Adrenal gland (tissue), 12 donors: ENCODE measurements around the gene MOB1A. TPM values are rescaled to one million over a fixed set of nuclear protein-coding genes. Genes with fewer than 3 reads are reported as not detected.

Source experiments
- DNase-seq, 7 donors: peaks; one replicate each; pipeline ENCODE4 v3.0.0-alpha.2; 2019 to 2020
- H3K27ac ChIP-seq, 5 donors: fragments of 200-600 bp; sonication (generic) in 4 of 5; 1 replicate in 3 of 5; 2 replicates in 2 of 5; pipeline versions ENCODE4 v1.5.1 to v1.8.0; 2016 to 2020; ENCODE audit warnings: mild to moderate bottlenecking in 1 of 5
- H3K27me3 ChIP-seq: fragments of 200-600 bp; 2 replicates; pipeline ENCODE4 v1.8.0; 2021
- H3K36me3 ChIP-seq, 2 donors: fragments of 200-600 bp; replicated peaks in 1 of 2; 1 replicate in 1 of 2; 2 replicates in 1 of 2; pipeline versions ENCODE4 v1.5.1 to v1.8.0; 2018 to 2022
- H3K4me1 ChIP-seq, 2 donors: fragments of 200-600 bp; replicated peaks in 1 of 2; 1 replicate in 1 of 2; 2 replicates in 1 of 2; pipeline versions ENCODE4 v1.5.1 to v1.8.0; 2018 to 2021
- H3K4me3 ChIP-seq, 4 donors: fragments of 200-600 bp; sonication (generic) in 3 of 4; one replicate each; pipeline ENCODE4 v1.5.1; 2016 to 2018
- H3K9me3 ChIP-seq, 3 donors: fragments of 200-600 bp; sonication (generic) in 1 of 3; replicated peaks in 1 of 3; 1 replicate in 2 of 3; 2 replicates in 1 of 3; pipeline versions ENCODE4 v1.5.1 to v1.8.0; 2016 to 2021
- POLR2A ChIP-seq, 2 donors: fragments of 450-650 bp; IDR thresholded peaks; one replicate each; pipeline ENCODE4 v1.6.1; 2017; ENCODE audit warnings: antibody characterized with exemption in 2 of 2, mild to moderate bottlenecking in 2 of 2, moderate library complexity in 1 of 2
- WGBS, 4 donors: extraction: QIAGEN DNeasy Blood & Tissue Kit in 2 of 4; methylation state at CpG; one replicate each; pipeline versions ENCODE4 v1.1.5 to v1.1.7; 2013 to 2017; 5-methylcytosine and 5-hydroxymethylcytosine counted together
- intact Hi-C, 2 donors: fragments of 100-400 bp; cut with DNase I; formaldehyde crosslinking; loops; one replicate each; pipeline versions ENCODE4 v1.14.1 to v1.15.0; 2022 to 2023
- polyA plus RNA-seq, 3 donors: library from polyadenylated mRNA; stranded (reverse); fragments of 200-250 nt in 2 of 3; fragments of 350-450 nt in 1 of 3; fragmentation: Illumina TruSeq in 1 of 3; extraction: RNeasy Lipid Tissue Mini Kit (QIAGEN cat#74804) in 1 of 3; gene quantifications; one replicate each; pipeline ENCODE4 v1.2.3, GENCODE V29; 2013 to 2014
- total RNA-seq, 9 donors: library from RNA; depleted of rRNA in 4 of 9; stranded (reverse); fragments of >200 nt in 4 of 9; fragments of 120-200 nt in 1 of 9; fragmentation: NEBNext Ultra II Directional in 1 of 9; extraction: Animal tissue kit (Norgen Biotek cat#: 25700) in 1 of 9; gene quantifications; one replicate each; pipeline versions ENCODE4 v1.1.0 to v1.2.4, GENCODE V29; 2013 to 2023
- TF ChIP-seq, protein P1 (sequence below), 6 experiments: fragments of 450-650 bp in 4 of 6; fragments of 200-600 bp in 2 of 6; sonication (generic) in 1 of 6; IDR thresholded peaks; 1 replicate in 5 of 6; 2 replicates in 1 of 6; pipeline versions ENCODE4 v1.5.1 to v1.8.0; 2016 to 2021; ENCODE audit warnings: antibody characterized with exemption in 6 of 6, mild to moderate bottlenecking in 2 of 6, moderate library complexity in 1 of 6
- donor health status: healthy with polysubstance abuse.
- donor health status: Bipolar disorder and iron deficiency.
- donor health status: DM: yes; HTN: yes; CAD: no.
- donor health status: DM: no; HTN: no; CAD: no.
- donor health status: DM: no; HTN: no; CAD: no.
- donor health status: DM: yes; HTN: yes; CAD: no.

The MOB1A gene
- total and polyA plus RNA-seq, 12 donors: 15.9 to 103 (median 74.7) TPM

GRCh38 chr2:74225698-74226459 is 47.2 kb upstream of the MOB1A start:
- H3K27ac ChIP-seq: no peak overlapping the region
- H3K4me1 ChIP-seq: no peaks in the 10 kb centered on the region
- H3K27me3 ChIP-seq: no peaks in the 10 kb centered on the region
- no peaks in the 10 kb centered on the region for H3K9me3 ChIP-seq
- H3K36me3 ChIP-seq: no peaks in the 10 kb centered on the region
- H3K4me3 ChIP-seq: no peak overlapping the region
- no peak for DNase-seq
- 79 to 86% (median 84%) methylated on average over 4 of the region's 4 CpGs for WGBS, 4 donors
- no peak for TF ChIP-seq POLR2A (IDR thresholded peaks at IDR 0.05)
- TF ChIP-seq, protein P1, sequence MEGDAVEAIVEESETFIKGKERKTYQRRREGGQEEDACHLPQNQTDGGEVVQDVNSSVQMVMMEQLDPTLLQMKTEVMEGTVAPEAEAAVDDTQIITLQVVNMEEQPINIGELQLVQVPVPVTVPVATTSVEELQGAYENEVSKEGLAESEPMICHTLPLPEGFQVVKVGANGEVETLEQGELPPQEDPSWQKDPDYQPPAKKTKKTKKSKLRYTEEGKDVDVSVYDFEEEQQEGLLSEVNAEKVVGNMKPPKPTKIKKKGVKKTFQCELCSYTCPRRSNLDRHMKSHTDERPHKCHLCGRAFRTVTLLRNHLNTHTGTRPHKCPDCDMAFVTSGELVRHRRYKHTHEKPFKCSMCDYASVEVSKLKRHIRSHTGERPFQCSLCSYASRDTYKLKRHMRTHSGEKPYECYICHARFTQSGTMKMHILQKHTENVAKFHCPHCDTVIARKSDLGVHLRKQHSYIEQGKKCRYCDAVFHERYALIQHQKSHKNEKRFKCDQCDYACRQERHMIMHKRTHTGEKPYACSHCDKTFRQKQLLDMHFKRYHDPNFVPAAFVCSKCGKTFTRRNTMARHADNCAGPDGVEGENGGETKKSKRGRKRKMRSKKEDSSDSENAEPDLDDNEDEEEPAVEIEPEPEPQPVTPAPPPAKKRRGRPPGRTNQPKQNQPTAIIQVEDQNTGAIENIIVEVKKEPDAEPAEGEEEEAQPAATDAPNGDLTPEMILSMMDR (IDR thresholded peaks at IDR 0.05): no peak
- intact Hi-C loops: no loop called here

- Histone ChIP-seq H3K36me3 (no peaks in the 10 kb centered on the region), H3K27ac (no peak overlapping the region), H3K4me3 (no peak overlapping the region), H3K27me3 (no peaks in the 10 kb centered on the region), H3K9me3 (no peaks in the 10 kb centered on the region), H3K4me1 (no peaks in the 10 kb centered on the region)
- 92 to 95% (median 94%) methylated on average over 7 to 8 of the region's 8 CpGs for WGBS, 4 donors
- intact Hi-C loops: no loop called here
- no peak for DNase-seq
- TF ChIP-seq POLR2A (IDR thresholded peaks at IDR 0.05): no peak
- TF ChIP-seq, protein P1 (IDR thresholded peaks at IDR 0.05): no peak
Measured at GRCh38 chr2:74223941-74224770, 45.5 kb upstream of the MOB1A start.

DNA sequence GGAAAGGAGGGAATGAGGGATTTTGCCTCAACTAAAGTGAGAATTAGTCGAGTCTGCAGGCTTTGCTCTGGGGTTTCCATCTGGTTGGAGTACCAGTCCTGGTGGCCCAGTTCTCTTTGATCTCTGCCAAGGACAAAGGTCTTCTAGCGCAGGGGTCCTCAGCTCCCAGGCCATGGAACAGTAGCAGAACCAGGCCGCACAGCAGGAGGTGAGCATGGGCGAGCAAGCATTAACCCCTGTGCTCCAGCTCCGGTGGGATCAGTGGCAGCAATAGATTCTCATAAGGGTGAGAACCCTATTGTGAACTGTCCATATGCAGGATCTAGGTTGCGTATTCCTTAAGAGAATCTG is 43.6 kb upstream of the MOB1A start:
- H3K9me3 ChIP-seq: no peaks in the 10 kb centered on the region

More for the DNA sequence above, 43.6 kb upstream of the MOB1A start:
- intact Hi-C loops: no loop called here
- no peak overlapping the region for H3K4me3 ChIP-seq
- TF ChIP-seq, protein P1 (IDR thresholded peaks at IDR 0.05): no peak
- no peak for TF ChIP-seq POLR2A (IDR thresholded peaks at IDR 0.05)
- DNase-seq: no peak
- no peak overlapping the region for H3K27ac ChIP-seq
- no peaks in the 10 kb centered on the region for H3K4me1 ChIP-seq
- H3K27me3 ChIP-seq: no peaks in the 10 kb centered on the region
- WGBS, 4 donors: 89 to 100% (median 95%) methylated on average over 6 of the region's 6 CpGs
- H3K36me3 ChIP-seq: no peaks in the 10 kb centered on the region
